Measurements from ENCODE around the gene PITPNM1.
A peak's percentile ranks its signal among the peaks of the same experiment; 100 is the strongest.
"Not testable (repeated sequence)": the region's sequence is repeated elsewhere in the genome, so short reads cannot be mapped to it uniquely, and the experiment has no call there.

The PITPNM1 gene

DNA sequence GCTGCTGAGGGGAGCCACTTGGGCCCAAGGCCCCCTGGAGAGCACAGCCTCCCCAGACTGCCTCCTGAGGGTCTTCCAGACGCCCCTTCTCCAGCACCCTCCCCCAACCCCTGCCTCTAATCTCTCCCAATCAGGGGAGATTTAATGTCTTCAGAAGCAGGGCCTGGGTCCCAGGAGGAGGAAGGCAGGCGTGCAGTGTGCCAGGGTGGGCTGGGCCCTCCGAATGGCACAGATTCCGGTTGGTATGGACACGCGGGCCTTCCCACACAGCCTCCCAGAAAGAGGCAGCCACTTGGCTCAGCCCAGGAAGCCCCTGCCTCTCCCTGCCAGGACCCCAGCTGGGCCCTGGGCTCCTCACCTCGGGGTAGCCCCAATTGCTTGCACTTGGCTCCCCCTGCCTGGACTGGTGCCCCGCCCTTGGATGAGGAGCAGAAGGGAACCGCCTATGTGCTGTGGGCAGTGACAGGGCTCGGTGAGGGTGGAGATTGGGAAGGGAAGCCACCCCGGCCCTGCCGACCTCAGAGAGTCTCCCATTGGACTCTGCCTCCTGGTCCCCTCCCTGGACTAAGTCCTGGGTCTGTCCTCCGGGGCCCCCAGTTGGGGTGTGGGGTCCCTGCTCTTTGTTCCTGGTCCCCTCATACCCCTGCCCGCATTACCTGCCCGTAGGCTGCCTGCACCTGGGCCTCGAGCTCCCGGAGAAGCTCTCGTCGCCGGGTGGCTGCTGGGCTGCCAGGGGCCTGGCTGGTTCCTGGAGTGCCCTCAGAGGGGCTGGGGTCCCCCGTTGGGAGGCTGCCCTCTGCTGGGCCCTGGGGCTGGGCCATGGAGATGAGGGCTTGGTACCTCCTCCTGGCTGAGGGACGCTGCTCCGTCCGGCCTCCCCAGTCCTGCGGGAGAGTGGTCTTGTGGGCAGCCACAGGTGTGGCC, 18.7 kb upstream of the PITPNM1 start:
- no peak for DNase-seq (ENCODE audit: low read depth)

DNA sequence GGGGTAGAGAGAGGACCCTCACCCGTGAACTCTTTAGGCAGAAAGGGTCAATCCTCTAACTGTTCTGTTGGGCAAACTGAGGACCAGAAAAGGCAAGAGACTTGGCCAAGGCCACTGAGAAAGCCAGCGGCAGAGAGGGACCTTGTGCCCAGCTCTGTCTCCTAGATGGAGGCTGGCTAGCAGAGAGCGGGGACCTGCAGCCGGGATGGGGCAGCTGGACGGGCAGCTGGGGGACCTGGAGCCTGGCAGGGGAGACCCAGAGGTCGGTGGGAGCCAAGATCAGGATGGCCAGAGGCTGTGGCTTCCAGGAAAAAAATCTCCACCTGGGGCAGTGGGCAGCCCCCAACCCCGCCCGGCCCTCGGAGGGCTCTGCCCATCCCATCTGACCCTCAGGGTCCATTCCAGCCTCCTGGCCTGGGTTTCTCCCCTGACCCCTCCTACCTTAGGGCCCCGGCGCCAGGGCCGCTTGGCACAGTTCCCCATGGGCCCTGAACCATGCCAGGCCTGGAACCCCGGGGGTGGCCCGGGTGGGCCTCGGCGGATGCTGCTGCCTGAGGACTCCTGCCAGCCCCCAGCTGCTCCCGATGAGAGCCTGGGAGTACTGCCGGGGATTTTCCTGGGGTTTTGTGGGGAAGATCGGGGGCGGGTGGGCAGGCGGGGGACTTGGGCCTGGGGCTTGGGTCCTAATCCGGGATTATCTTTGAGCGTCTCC, 17.8 kb upstream of the PITPNM1 start, which contains the start of gene CABP2:
Gene CABP2, minus strand, starts transcription at position 603 of the 712 bp plus-strand sequence. Its CDS starts 120 bp downstream, at position 483.
- DNase-seq (ENCODE audit: low read depth), result no peak

DNA sequence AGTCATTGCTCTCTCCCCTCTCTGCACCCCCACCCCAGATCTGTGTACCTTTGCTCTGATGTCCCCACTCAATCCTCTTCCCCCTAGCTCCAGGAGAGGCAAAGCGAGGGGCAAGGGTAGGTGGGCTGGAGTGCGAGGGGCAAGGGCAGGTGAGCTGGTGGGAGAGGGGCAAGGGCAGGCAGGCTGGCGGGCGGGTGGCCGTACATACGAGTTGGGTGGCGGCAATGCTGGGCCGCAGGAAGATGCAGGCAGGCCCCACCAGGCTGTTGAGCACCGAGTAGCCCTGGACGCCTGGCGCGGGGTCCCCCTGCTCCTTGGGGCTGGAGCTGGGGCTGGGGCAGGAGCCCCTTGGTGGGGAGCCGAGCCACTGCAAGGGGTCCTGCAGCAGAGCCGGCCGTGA, 17.2 kb upstream of the PITPNM1 start:
- no peak for DNase-seq (ENCODE audit: low read depth)

DNA sequence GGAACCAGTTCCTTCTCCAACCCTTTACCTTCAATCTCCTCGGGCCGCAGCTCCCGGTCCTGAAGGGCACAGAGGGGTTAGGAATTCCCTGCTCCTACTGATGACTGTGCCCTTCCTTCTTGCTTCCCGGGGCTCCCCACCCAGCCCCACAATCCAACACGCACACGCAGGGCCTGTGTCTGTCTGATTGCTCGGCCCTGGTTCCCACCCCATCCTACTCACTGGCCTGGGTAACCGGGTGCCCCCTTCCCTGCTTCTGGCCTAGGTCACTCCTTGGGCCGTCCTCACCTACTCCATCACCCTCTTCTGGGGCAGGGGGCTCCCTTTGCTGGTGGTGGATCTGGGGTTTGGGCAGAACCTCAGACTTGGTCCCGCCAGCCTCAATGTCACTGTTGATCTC, 16.8 kb upstream of the PITPNM1 start:
- DNase-seq (ENCODE audit: low read depth), result no peak

DNA sequence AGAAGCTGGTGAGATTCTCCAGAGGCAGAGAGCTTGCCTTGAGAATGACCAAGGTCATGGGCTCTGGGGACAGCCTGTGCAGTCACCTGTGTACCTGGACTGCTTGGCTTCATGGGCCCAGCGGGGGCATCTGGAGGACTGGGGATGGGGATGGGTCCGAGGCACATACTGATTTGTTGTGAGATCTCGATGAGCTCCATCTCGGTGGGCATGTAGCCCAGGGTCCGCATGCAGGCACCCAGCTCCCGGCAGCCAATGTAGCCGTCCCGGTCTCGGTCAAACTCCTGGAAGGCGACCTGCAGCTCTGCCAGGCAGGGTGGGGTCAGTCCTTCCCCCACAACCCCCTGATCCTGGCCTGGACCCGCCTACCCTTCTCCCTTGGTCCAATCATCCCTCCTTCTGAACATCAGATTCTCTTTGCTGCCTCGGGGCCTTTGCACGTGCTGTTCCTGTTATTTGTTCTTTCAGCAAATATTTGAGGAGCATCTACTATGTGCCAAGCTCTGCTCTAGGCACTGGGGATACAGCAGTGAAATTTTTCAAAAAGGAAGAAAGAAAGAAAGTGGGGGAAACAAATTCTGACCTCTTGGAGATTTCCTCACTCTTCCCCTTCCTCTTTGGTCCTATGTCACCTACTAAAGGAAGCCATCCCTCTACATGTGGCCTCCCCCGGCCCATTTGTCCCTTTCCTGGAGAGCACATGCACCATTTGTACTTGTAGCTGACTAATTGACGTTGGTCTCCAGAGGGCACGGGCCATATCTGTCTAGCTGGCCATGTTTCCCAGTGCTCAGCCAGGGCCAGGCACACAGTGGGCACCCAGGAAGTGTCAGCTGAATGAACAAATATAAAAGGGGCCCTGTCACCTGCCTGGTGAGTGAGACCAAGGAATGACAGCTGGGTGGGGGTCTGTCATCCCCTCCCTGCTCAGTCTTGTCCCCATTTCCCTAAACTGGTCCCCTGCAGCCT, 16.0 kb upstream of the PITPNM1 start:
- DNase-seq (ENCODE audit: low read depth), result no peak

DNA sequence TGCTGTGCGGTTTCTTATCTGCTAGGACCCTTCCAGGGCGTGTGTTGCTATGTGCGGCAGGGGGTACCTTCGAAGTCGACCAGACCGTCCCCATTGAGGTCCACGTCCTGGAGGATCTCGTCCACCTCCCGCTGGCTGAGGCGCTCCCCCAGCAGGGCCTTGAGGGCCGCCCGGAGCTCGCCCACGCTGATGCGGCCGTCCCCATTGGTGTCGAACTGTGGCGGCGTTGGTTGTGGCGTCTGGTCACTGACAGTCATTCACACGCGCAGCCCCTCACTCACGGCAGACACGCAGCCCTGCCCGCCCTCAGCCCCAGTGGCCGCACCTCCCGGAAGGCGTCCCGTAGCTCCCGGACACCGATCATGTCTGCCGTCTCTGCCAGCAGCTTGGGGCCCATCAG, 14.6 kb upstream of the PITPNM1 start:
- DNase-seq (ENCODE audit: low read depth), result no peak

DNA sequence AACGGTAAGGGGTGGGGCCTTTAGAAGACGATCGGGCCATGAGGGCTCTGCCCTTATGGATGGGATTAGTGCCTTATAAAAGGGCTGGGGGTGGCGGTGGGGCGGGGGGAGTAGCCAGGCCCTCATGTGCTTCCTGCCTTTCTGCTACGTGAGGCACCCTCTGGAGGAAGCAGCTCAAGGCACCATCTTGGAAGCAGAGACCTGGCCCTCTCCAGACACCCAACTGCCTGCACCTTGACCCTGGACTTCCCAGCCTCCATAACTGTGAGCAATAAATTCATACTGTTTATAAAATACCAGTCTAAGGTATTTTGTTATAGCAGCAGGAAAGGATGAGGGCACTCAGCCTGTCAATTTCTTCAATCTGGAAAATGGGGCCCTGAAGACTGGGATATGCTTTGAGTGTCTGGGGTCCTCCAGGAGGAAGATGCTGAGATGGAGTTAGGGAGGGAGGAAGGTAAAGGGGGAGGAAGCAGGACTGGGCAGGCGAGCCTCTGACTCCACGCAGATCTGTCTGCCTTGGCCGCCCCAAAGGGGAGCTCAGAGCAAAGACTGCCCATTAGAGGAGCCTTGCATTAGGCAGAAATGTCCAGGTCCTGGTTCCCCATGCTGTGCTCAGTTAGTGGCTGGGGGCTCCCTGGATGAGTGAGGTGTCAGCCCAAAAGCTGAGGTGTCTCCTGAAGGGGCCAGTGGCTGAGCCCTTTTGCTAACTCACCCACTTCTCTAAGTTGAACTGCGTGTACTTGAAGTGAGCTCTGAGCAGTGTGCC, 12.8 kb upstream of the PITPNM1 start:
- DNase-seq (ENCODE audit: low read depth), result no peak

DNA sequence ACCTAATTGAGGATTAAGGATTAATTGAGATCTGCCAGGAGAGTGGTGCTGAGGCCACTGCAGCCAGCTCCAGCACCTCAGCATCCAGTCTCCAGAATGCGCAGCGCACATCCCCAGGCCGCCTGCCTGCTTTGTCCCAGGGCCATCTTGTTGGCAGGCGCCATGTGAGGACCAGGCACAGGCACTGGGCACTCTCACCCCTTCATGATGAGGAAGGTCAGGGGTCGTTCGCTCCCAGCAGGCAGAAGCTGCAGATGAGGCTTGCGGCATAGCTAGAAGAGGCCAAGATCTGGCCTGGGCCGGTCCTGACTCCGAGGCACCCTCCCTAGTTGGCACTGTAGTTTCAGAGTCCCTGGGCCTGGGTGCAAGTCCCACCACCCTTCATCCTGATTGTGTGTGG, 11.6 kb upstream of the PITPNM1 start:
- no peak for DNase-seq (ENCODE audit: low read depth)

DNA sequence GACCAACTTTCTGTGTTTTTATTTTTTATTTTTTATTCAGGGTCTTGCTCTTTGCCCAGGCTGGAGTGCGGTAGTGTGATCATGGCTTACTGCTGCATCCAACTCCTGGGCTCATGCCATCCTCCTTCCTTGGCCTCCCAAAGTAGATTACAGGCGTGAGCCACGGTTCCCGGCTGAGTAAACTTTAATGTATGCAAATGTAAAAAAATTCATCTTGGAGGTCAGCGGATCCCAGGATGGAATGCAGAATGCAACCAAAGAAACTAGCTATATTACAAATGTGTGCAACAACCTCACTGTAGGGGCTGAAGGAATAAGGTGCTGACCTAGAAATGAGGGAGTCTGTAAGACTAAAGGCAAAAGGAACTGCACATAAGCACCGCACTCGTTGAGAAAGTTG, 9.0 kb upstream of the PITPNM1 start:
- no peak for DNase-seq (ENCODE audit: low read depth)

DNA sequence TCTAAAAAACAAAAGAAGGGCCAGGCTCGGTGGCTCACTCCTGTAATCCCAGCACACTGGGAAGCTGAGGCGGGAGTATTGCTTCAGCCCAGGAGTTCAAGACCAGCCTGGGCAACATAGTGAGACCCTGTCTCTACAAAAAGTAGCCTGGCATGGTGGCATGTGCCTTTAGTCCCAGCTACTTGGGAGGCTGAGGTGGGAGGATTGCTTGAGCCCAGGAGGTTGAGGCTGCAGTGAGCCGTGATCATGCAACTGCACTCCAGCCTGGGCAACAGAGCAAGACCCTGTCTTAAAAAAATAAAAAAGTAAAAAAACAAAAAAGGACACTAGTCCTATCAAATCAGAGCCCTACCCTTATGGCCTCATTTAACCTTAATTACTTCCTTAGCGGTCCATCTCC, 6.4 kb upstream of the PITPNM1 start:
- not testable (repeated sequence) for DNase-seq (ENCODE audit: low read depth)

DNA sequence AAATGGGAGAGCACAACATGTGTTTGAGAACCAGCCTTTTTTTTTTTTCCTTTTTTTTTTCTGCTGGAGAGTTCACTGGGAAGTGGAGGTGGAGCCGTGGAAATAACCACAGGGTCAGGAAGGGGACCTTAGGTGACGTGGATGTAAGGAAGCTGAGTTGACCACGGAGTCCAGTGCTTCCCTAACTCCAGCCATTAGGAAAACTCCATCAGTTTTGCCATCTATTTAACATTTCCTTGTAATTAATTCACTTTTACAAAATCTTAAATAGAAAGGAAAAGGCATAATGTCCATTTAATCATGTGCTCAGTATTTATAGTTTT, 4.8 kb upstream of the PITPNM1 start:
- DNase-seq (ENCODE audit: low read depth), result no peak

DNA sequence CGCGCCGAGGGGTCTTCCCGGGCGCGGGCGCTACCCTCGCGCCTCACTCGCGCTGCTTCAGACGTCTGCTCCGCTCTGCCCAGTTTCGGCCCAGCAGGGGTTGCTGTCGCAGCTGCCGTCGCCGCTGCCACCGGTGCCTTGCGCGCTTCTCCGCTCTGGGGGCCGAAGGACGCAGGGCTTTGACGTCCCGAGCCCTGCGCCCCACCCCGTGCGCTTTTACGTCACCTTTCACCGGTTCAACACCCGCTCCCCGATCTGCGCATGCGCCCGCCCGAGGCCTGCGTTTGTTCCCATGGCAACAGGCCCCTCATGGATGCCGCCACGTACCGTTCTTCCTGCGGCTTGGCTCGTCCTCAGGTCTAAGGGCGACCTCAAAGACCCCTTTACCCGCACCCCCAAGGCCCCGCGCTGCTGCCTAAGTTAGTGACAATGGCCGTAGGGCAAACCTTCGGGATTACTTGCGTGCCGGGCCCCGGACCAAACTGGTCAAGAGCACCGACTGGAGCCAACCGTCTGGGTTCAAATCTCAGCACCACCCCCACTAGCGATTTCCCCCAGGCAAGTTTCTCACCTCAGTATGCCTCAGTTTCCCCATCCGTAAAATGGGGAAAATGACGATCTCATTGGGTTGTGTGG, 3.4 kb upstream of the PITPNM1 start:
- peak; percentile 94 for DNase-seq (ENCODE audit: low read depth)

DNA sequence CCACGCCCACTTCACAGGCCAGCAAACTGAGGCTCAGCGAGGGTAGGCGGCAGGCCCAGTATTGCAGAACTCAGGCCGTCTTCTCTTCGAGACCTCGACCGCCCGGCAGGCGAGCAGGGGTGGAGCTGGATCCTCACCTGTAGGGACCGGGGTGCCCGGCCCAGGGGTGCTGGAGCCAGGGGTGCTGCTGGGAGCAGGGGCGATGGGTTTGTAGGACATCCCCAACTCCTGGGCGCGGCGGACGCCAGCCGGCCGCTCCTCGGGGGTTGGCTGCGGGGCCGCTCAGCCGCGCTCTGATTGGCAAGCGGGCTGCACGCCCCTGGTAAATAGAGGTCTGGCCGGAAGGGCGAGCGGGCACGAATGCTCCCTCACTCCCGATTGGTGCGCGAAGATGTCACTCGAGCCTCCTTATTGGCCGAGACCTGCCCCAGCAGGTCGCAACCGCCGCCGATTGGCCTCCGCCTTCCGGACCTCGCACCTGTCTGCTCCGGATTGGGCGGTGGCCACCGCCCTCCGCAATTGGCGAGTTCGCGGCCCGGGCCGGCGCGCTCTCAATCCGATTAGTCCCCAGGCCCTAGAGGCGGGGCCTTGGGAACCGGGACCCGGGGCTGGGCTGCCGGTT, 2.8 kb upstream of the PITPNM1 start, which contains the start of gene CDK2AP2:
Gene CDK2AP2, minus strand, starts transcription at position 299 of the 622 bp plus-strand sequence. Its CDS starts 80 bp downstream, at position 219.
- peak; percentile 98 for DNase-seq (ENCODE audit: low read depth)

DNA sequence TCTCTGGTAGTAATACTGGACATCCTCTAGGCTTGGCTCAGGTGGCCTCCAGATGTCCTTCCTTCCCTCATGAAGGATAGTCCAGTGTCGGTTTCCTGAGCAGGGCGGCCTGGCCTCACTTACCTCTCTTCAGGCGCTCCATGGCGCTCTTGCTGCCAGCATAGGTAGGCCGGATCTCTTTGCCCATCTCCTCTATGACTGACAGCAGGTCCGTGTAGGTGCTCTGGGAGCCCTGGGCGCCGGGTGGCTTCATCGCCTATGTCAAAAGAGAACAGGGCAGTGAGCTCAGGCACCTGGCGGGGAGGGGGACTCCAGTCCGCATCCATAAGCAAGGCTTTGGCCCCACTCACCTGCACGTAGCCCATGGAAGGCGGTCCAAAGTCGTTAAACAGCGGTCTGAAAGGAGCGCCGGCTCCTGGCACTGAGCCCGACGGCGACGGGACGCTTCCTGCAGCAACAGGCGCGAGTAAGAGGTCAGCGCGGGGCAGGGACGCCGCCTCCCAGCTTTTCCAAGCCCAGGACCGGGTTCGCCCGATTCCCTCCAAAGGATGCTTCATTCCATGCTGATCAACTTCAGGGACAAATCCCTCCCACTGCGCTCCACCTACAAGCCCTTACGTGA, 2.2 kb upstream of the PITPNM1 start:
- peak; percentile 52 for DNase-seq (ENCODE audit: low read depth)

DNA sequence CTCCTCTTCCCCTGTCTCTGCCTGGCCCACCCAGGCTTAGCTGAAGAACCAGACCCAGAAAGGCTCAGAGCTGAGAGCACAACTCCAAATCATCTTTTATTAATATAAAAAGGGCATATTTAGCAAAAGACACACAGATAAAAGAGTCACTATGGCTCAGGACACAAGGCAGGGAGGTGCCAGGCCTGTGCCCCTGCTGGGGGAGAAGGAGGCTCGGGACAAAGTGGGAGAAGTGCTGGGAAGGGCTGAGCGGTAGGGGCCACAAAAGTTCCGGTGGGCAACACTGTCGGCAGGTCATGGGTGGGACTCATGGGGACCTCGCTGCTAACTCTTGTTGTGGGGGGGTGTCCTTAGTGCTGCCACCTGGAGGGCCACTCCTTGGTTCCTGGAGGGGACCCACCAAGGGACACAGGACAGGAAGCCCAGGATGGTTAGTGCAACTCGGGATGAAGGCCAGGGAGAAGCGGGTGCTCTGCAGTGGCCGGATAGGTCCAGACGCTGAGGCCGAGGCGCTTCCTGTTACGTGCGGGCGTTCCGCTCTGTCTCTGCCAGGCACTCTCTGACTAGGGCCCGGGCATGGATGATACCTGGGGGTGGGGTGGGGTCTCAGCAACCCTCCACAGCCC, 1.4 kb upstream of the PITPNM1 start:
- no peak for DNase-seq (ENCODE audit: low read depth)

DNA sequence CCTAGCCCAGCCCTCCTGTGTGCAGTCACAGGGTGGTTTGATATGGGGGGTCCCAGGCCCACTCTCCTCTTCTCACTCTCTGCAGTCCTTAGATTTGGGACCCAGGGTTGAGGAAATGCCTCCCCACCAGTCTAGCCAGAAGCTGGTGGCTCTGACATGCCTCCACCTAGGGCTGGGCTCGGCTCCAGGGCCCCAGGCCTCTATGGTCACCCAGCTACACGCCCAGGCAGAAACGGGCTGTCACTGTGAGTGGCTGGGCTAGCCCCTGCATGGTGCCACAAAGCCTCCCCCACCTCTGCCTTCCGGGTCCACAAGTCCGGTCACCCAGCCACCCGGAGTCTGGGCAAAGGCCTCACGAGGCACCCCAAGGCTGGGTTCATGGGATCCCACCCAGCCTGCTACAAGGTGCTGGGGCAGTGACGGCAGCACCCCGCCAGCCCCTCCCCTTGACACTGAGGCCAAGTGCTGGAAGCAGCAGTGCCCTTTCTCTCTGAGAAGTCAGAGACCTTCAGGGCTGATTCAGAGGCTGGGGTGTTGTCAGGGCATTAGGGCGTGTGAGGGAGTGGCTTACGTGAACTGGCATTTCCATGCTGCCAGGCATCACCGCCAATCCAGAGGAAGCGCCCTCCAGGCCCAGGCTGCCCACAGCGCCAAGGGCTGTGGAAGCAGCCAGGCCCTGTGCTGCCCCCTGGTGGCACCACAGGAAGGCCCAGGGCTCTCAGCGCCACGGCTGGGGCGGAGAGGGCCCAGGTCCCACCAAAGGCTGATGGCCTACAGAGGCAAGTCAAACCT, 638 bp upstream of the PITPNM1 start:
- DNase-seq (ENCODE audit: low read depth), result peak; percentile 91

DNA sequence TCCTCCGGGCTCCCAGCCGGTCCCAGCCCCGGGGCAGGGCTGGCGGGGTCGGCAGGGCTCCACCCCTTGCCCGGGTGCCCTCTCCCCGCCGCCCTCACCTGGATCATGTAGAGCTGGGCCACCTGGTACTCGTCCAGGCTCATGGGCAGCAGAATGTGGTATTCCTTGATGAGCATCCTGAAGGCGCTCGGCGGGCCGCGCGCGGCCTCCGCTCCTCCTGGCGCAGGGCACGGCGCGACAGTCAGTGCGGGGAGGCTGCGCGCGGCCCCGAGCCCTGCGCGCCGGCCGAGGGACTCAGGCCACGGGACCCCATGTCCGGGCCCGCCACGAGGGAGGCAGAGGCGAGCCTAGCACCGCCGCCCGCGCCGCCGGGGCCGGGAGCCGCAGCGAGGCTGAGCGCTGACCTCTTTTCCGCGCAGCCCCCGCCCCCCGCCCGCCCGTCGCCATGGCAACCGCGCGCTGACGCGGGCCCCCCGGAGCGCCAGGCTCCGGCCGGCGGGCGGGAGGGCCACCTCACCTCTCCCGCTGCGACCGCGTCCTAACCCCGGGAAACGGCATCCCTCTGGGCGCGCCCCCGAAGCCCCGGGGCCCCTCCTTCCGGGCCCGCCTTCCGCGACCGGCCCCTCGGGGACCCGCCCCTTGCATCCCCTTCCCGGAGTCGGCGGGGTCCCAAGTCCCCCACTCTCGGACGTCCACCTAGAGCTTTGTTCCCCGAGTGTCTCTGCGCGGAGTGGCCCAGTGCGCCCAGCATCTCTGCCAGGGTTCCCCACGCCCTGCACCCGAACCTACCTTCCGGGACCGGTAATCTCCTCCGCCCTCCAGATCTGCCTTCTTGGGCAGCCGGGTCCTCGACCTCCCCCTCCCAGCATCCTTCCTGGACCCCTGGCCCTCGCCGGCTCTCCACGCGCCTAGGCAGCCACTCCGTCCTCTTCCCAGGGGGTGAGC, 886 bp downstream of the PITPNM1 start:
- no peak for DNase-seq (ENCODE audit: low read depth)

All from fibroblast of the conjunctiva (primary cell).